Uterus (tissue), 2 donors: ENCODE measurements around the gene CBFA2T3.

Source experiments
- CTCF ChIP-seq, 4 experiments: fragments of 200-600 bp in 2 of 4; fragments of 450-650 bp in 2 of 4; sonication (generic) in 2 of 4; IDR thresholded peaks; one replicate each; pipeline ENCODE4 v1.5.1; 2016 to 2019; ENCODE audit warnings: antibody characterized with exemption in 4 of 4, mild to moderate bottlenecking in 2 of 4, moderate library complexity in 1 of 4
- POLR2A ChIP-seq, 2 donors: fragments of 450-650 bp; IDR thresholded peaks; one replicate each; pipeline ENCODE4 v1.6.1; 2016; ENCODE audit warnings: antibody characterized with exemption in 2 of 2, mild to moderate bottlenecking in 1 of 2, moderate library complexity in 1 of 2

- TF ChIP-seq CTCF (IDR thresholded peaks at IDR 0.05) (no peak), POLR2A (IDR thresholded peaks at IDR 0.05) (no peak)
Measured at GRCh38 chr16:89001117-89002027, 24.4 kb upstream of the CBFA2T3 start.
